Panc1 (cell line): ENCODE measurements around the gene VSTM1. TPM values are rescaled to one million over a fixed set of nuclear protein-coding genes. Genes with fewer than 3 reads are reported as not detected.

Source experiments
- ATAC-seq: fragments of 200-7000 bp; cut with Tn5 transposase; 2 replicates; pipeline ENCODE4 v1.9.1; 2020; ENCODE audit warnings: mild to moderate bottlenecking, moderate library complexity
- BruUV-seq: library from RNA; stranded (reverse); fragments of 400-500 nt; replicated peaks from 2 replicates; lab custom pipeline; 2021; lab: Mats Ljungman, UMichigan
- CTCF ChIA-PET: fragments of 300-600 bp; sonication (Branson Sonifier 250); formaldehyde crosslinking; loops from one replicate; lab custom pipeline; 2022; ENCODE audit warnings: antibody characterized with exemption; lab: Charles Lee
- POLR2A ChIA-PET: fragments of 300-600 bp; sonication (Branson Sonifier 250); formaldehyde crosslinking; loops from one replicate; lab custom pipeline; 2022; ENCODE audit warnings: antibody characterized with exemption; lab: Charles Lee
- DNase-seq: peaks from one replicate; pipeline ENCODE4 v3.0.0-alpha.2; 2010; ENCODE audit warnings: low read depth, low spot score
- H3K27ac ChIP-seq: 2 replicates; pipeline ENCODE4 v1.5.1; 2011; ENCODE audit warnings: mild to moderate bottlenecking, low read length, inconsistent platforms
- H3K27me3 ChIP-seq: fragments of 200-500 bp; sonication (Bioruptor generic); 2 replicates; pipeline ENCODE4 v1.6.0; 2014; ENCODE audit warnings: low read length, inconsistent platforms; ENCODE audit not compliant: control insufficient read depth, insufficient read depth
- H3K36me3 ChIP-seq: fragments of 200-500 bp; sonication (Bioruptor generic); 2 replicates; pipeline ENCODE4 v1.5.1; 2014; ENCODE audit warnings: inconsistent platforms, mild to moderate bottlenecking, low read length, moderate library complexity; ENCODE audit not compliant: control insufficient read depth, insufficient read depth
- H3K4me1 ChIP-seq: 2 replicates; pipeline ENCODE4 v1.5.1; 2011; ENCODE audit warnings: inconsistent platforms, mild to moderate bottlenecking, low read length, moderate library complexity; ENCODE audit not compliant: control insufficient read depth, insufficient read depth
- H3K4me3 ChIP-seq, 2 experiments: 2 replicates each; pipeline ENCODE4 v1.5.1; 2011 to 2012; ENCODE audit warnings: low read depth in 2 of 2, low read length in 2 of 2, mild to moderate bottlenecking in 2 of 2, inconsistent platforms in 1 of 2, moderate library complexity in 1 of 2
- H3K9me3 ChIP-seq: fragments of 200-500 bp; sonication (Bioruptor generic); 2 replicates; pipeline ENCODE4 v1.5.1; 2014; ENCODE audit warnings: low read depth, mild to moderate bottlenecking, inconsistent platforms, low read length, moderate library complexity; ENCODE audit not compliant: control insufficient read depth, insufficient read depth
- CTCF ChIP-seq: fragments of 450-650 bp; IDR thresholded peaks from 2 replicates; pipeline ENCODE4 v1.5.1; 2017; ENCODE audit warnings: mild to moderate bottlenecking
- POLR2AphosphoS5 ChIP-seq: IDR thresholded peaks from 2 replicates; pipeline ENCODE4 v1.6.1; 2012; ENCODE audit warnings: mild to moderate bottlenecking, low read depth, low read length, moderate library complexity
- REST ChIP-seq, 2 experiments: IDR thresholded peaks; 2 replicates each; pipeline ENCODE4 v1.6.1; 2011 to 2012; ENCODE audit warnings: low read depth in 2 of 2, control low read depth in 1 of 2, low read length in 1 of 2, mild to moderate bottlenecking in 1 of 2, moderate library complexity in 1 of 2; ENCODE audit not compliant: insufficient read depth in 1 of 2
- SIN3A ChIP-seq: IDR thresholded peaks from 2 replicates; pipeline ENCODE4 v1.6.1; 2012; ENCODE audit warnings: low read depth, mild to moderate bottlenecking, low read length, moderate library complexity, borderline replicate concordance; ENCODE audit not compliant: insufficient read depth
- TCF7L2 ChIP-seq: IDR thresholded peaks from 2 replicates; pipeline ENCODE4 v1.6.1; 2011; ENCODE audit warnings: mild to moderate bottlenecking, low read depth, low read length, inconsistent platforms
- in situ Hi-C: cut with HindIII; loops from 2 replicates; pipeline ENCODE4 v1.10.0; 2016; ENCODE audit warnings: low sequenced_read_pairs, low pct_unique_long_range_greater_than_20kb
- intact Hi-C: fragments of 100-400 bp; cut with micrococcal nuclease; formaldehyde crosslinking; loops from one replicate; pipeline ENCODE4 v1.10.0; 2022; ENCODE audit not compliant: unreplicated experiment
- total RNA-seq: library from RNA; stranded (reverse); gene quantifications from one replicate; pipeline ENCODE4 v1.2.1, GENCODE V29; 2021; ENCODE audit not compliant: unreplicated experiment

The VSTM1 gene
- total RNA-seq, 1 experiment from 2014 or later = 1.5 TPM

- ChIA-PET CTCF (no interaction called here), POLR2A (no interaction called here)
- BruUV-seq = no TSS peak
These were observed 17.9 kb downstream of the VSTM1 start for GRCh38 chr19:54045771-54046170.

GRCh38 chr19:54042989-54043388 lies 20.7 kb downstream of the VSTM1 start:
- ATAC-seq = no peak
- POLR2A ChIA-PET = no interaction called here

More at GRCh38 chr19:54045771-54046170, 17.9 kb downstream of the VSTM1 start:
- no peak for ATAC-seq
- no peak for DNase-seq
- Histone ChIP-seq H3K27ac (no peak overlapping the region), H3K9me3 (no peaks in the 10 kb centered on the region), H3K4me1 (peaks cover 11% of the 10 kb centered on the region; the same call in 1 of the 2 replicates), H3K27me3 (no peaks in the 10 kb centered on the region), H3K36me3 (no peaks in the 10 kb centered on the region), H3K4me3 (no peak overlapping the region)
- in situ Hi-C loops = loop anchor here (25.0 kb wide), 1 partner anchor 133 kb away; the partner anchor contains the start of gene CACNG7
- no peak for TF ChIP-seq TCF7L2
- TF ChIP-seq POLR2AphosphoS5 = no peak
- TF ChIP-seq SIN3A = no peak
- TF ChIP-seq REST (IDR thresholded peaks at IDR 0.05; ENCODE audit: insufficient read depth in 1 of 2, low read depth in 2 of 2, low read length in 1 of 2) = no peak
- no peak for TF ChIP-seq CTCF
- intact Hi-C loops = no loop called here

More at GRCh38 chr19:54042989-54043388, 20.7 kb downstream of the VSTM1 start:
- CTCF ChIA-PET = interaction anchor here (0.6 to 1.9 kb wide), 2 partner anchors 13 to 16 kb away, joined by 3 to 6 read pairs; no protein-coding TSS in a partner anchor
- BruUV-seq = no TSS peak
- Histone ChIP-seq H3K4me3 (no peak overlapping the region), H3K27me3 (no peaks in the 10 kb centered on the region), H3K4me1 (peaks cover 11% of the 10 kb centered on the region; the same call in 1 of the 2 replicates), H3K9me3 (no peaks in the 10 kb centered on the region), H3K36me3 (no peaks in the 10 kb centered on the region), H3K27ac (0 out of 2 replicates have a peak overlapping the region, but pooled peaks have one; percentile 13)
- in situ Hi-C loops = loop anchor here (25.0 kb wide), 1 partner anchor 131 kb away; the partner anchor contains the start of gene CACNG7
- intact Hi-C loops = no loop called here
- DNase-seq = no peak
- TF ChIP-seq SIN3A (no peak), POLR2AphosphoS5 (no peak), REST (IDR thresholded peaks at IDR 0.05; ENCODE audit: insufficient read depth in 1 of 2, low read depth in 2 of 2, low read length in 1 of 2) (no peak), CTCF (no peak), TCF7L2 (no peak)
